ENCODE results near the gene HNRNPDL.

DNA sequence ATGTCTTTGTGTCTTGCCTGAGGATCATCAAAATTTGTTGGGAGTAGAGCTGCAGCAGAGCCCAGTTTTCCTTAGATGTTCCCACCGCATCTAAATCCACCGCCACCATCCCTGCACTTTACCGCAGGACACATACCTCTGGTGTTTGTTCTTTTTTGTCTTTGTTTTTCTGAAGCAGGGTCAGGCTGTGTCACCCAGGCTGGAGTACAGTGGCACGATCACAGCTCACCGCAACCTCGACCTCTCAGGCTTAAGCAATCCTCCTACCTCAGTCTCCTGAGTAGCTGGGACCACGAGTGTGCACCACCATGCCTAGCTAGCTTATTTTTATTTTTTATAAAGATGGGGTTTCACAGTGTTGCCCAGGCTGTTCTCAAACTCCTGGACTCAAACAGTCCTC is 4.7 kb upstream of the HNRNPDL start:
- TF ChIP-seq, protein P1, sequence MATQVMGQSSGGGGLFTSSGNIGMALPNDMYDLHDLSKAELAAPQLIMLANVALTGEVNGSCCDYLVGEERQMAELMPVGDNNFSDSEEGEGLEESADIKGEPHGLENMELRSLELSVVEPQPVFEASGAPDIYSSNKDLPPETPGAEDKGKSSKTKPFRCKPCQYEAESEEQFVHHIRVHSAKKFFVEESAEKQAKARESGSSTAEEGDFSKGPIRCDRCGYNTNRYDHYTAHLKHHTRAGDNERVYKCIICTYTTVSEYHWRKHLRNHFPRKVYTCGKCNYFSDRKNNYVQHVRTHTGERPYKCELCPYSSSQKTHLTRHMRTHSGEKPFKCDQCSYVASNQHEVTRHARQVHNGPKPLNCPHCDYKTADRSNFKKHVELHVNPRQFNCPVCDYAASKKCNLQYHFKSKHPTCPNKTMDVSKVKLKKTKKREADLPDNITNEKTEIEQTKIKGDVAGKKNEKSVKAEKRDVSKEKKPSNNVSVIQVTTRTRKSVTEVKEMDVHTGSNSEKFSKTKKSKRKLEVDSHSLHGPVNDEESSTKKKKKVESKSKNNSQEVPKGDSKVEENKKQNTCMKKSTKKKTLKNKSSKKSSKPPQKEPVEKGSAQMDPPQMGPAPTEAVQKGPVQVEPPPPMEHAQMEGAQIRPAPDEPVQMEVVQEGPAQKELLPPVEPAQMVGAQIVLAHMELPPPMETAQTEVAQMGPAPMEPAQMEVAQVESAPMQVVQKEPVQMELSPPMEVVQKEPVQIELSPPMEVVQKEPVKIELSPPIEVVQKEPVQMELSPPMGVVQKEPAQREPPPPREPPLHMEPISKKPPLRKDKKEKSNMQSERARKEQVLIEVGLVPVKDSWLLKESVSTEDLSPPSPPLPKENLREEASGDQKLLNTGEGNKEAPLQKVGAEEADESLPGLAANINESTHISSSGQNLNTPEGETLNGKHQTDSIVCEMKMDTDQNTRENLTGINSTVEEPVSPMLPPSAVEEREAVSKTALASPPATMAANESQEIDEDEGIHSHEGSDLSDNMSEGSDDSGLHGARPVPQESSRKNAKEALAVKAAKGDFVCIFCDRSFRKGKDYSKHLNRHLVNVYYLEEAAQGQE (IDR thresholded peaks at IDR 0.05; ENCODE audit: insufficient read depth in 1 of 2, low read depth in 2 of 2, low read length in 2 of 2), result no peak
- TF ChIP-seq POLR2AphosphoS5 (IDR thresholded peaks at IDR 0.05; ENCODE audit: low read depth, low read length) (no peak), SIN3A (IDR thresholded peaks at IDR 0.05; ENCODE audit: borderline replicate concordance, insufficient read depth, low read length) (no peak), TAF1 (IDR thresholded peaks at IDR 0.05; ENCODE audit: borderline replicate concordance, insufficient read depth, low read length) (no peak)
